Sigmoid colon (tissue), 7 donors: Measurements from ENCODE around the gene FEN1. TPM values are rescaled to one million over a fixed set of nuclear protein-coding genes. Genes with fewer than 3 reads are reported as not detected.

Source experiments
- DNase-seq: peaks from one replicate; pipeline ENCODE4 v3.0.0-alpha.2; 2019
- H3K27ac ChIP-seq, 4 donors: fragments of 200-600 bp; sonication (generic); one replicate each; pipeline ENCODE4 v1.5.1; 2016 to 2019; ENCODE audit warnings: mild to moderate bottlenecking in 1 of 4
- H3K27me3 ChIP-seq, 3 donors: fragments of 200-600 bp; sonication (generic); one replicate each; pipeline ENCODE4 v1.5.1; 2019; ENCODE audit warnings: mild to moderate bottlenecking in 1 of 3
- H3K36me3 ChIP-seq, 4 donors: fragments of 200-600 bp; sonication (generic); one replicate each; pipeline ENCODE4 v1.5.1; 2016 to 2019
- H3K4me1 ChIP-seq, 4 donors: fragments of 200-600 bp; sonication (generic); one replicate each; pipeline ENCODE4 v1.5.1; 2017 to 2019
- H3K4me3 ChIP-seq, 4 donors: fragments of 200-600 bp; sonication (generic); one replicate each; pipeline ENCODE4 v1.5.1; 2017 to 2019; ENCODE audit warnings: mild to moderate bottlenecking in 2 of 4, moderate library complexity in 1 of 4
- H3K9me3 ChIP-seq, 4 donors: fragments of 200-600 bp in 3 of 4; sonication (generic) in 3 of 4; one replicate each; pipeline versions ENCODE4 v1.5.1 to v1.6.1; 2013 to 2019
- EP300 ChIP-seq, 4 donors: sonication (generic); formaldehyde crosslinking; IDR thresholded peaks; one replicate each; pipeline ENCODE4 v1.6.1; 2017; ENCODE audit warnings: antibody characterized with exemption in 4 of 4
- POLR2A ChIP-seq, 2 donors: fragments of 450-650 bp; IDR thresholded peaks; one replicate each; pipeline ENCODE4 v1.6.1; 2016; ENCODE audit warnings: antibody characterized with exemption in 2 of 2, mild to moderate bottlenecking in 2 of 2, moderate library complexity in 2 of 2
- POLR2AphosphoS5 ChIP-seq, 4 donors: sonication (generic); formaldehyde crosslinking; IDR thresholded peaks; one replicate each; pipeline ENCODE4 v1.6.1; 2017; ENCODE audit warnings: antibody characterized with exemption in 4 of 4
- WGBS, 2 donors: extraction: QIAGEN DNeasy Blood & Tissue Kit; methylation state at CpG; one replicate each; pipeline ENCODE4 v1.1.7; 2013; 5-methylcytosine and 5-hydroxymethylcytosine counted together
- intact Hi-C: fragments of 100-400 bp; cut with DNase I; formaldehyde crosslinking; loops from one replicate; pipeline ENCODE4 v1.15.1; 2023
- polyA plus RNA-seq, 3 donors: library from polyadenylated mRNA; stranded (reverse); fragments of 200-250 nt; gene quantifications; one replicate each; pipeline ENCODE4 v1.2.3, GENCODE V29; 2013
- total RNA-seq, 4 donors: library from RNA; depleted of rRNA; stranded (reverse); fragments of >200 nt; gene quantifications; one replicate each; pipeline ENCODE4 v1.1.0, GENCODE V29; 2016
- TF ChIP-seq, protein P1 (sequence below), 4 experiments: fragments of 450-650 bp in 3 of 4; fragments of 200-600 bp in 1 of 4; IDR thresholded peaks; one replicate each; pipeline ENCODE4 v1.5.1; 2016 to 2019; ENCODE audit warnings: antibody characterized with exemption in 4 of 4, mild to moderate bottlenecking in 3 of 4, moderate library complexity in 2 of 4
- donor health status: healthy with polysubstance abuse.
- donor health status: Bipolar disorder and iron deficiency.
- donor health status: healthy.

FEN1 gene
- total and polyA plus RNA-seq, 7 donors: 4.2 to 39.1 (median 7.5) TPM

DNA sequence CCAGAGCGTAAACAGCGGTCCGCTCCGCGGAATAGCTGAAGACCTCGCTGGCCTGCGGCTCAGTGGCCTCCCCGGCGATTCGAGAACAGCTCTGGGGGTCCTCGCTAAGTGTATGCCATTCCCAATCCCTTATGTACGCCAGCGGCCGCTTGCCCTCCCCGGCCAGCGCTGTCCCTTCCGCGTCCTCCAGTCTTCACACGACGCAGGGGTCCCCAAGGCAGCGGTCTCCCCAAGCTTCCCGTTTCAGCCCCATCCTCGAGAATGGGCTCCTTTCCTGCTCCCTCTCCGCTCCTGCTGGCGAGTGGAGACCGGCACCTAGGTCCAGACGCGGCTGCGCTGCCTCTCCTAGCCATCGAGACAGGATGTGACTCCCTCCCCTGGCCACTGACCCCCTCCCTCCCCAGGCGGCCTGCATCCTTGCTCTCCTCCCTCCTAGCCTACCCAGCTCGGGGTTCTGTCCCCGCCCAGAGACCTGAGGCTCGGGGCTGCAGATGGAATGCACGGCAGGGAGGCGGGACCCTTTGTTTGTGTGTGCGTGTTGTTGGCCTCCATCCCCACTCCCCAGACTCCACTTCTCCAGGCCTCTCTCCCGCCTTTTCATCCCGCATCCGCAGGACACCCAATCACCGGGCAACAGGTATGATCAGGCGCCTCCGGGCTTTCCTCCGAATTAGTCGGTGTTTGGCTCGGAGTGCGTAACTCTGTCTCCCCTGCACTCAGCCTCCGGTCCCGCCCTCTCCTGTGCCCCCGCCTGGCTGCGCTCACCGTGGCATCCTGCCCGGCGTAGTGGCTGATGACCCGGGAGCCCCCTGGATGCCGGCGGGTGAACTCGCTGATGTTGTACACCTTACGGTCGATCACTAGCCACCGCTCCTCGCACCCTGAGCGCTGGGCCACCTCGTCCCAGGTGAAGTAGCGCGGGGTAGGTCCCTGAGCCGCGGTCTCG, 23.4 kb downstream of the FEN1 start:
- Histone ChIP-seq H3K27me3 (no peaks in the 10 kb centered on the region), H3K27ac (peak overlapping the region; percentile 90 to 95 (median 94)), H3K4me1 (peaks cover 0 to 22% (median 16%) of the 10 kb centered on the region in 4 donors), H3K36me3 (peaks cover 0 to 18% (median 2%) of the 10 kb centered on the region in 4 donors), H3K9me3 (no peaks in the 10 kb centered on the region), H3K4me3 (peak overlapping the region; percentile 53 to 77 (median 65))
- peak; percentile 87 for DNase-seq
- TF ChIP-seq POLR2AphosphoS5 (IDR thresholded peaks at IDR 0.05) (peak in 2 of 4 donors; percentile 33 to 48), POLR2A (IDR thresholded peaks at IDR 0.05) (peak in 1 of 2 donors; percentile 10)
- TF ChIP-seq, protein P1, sequence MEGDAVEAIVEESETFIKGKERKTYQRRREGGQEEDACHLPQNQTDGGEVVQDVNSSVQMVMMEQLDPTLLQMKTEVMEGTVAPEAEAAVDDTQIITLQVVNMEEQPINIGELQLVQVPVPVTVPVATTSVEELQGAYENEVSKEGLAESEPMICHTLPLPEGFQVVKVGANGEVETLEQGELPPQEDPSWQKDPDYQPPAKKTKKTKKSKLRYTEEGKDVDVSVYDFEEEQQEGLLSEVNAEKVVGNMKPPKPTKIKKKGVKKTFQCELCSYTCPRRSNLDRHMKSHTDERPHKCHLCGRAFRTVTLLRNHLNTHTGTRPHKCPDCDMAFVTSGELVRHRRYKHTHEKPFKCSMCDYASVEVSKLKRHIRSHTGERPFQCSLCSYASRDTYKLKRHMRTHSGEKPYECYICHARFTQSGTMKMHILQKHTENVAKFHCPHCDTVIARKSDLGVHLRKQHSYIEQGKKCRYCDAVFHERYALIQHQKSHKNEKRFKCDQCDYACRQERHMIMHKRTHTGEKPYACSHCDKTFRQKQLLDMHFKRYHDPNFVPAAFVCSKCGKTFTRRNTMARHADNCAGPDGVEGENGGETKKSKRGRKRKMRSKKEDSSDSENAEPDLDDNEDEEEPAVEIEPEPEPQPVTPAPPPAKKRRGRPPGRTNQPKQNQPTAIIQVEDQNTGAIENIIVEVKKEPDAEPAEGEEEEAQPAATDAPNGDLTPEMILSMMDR (IDR thresholded peaks at IDR 0.05): no peak
- intact Hi-C loops: loop anchor here (2.0 to 5.0 kb wide), 2 partner anchors 23 to 76 kb away; partner anchors contain the start of genes FADS3, FEN1 and TMEM258
- WGBS, 2 donors: 1% methylated on average over 69 of the region's 69 CpGs

DNA sequence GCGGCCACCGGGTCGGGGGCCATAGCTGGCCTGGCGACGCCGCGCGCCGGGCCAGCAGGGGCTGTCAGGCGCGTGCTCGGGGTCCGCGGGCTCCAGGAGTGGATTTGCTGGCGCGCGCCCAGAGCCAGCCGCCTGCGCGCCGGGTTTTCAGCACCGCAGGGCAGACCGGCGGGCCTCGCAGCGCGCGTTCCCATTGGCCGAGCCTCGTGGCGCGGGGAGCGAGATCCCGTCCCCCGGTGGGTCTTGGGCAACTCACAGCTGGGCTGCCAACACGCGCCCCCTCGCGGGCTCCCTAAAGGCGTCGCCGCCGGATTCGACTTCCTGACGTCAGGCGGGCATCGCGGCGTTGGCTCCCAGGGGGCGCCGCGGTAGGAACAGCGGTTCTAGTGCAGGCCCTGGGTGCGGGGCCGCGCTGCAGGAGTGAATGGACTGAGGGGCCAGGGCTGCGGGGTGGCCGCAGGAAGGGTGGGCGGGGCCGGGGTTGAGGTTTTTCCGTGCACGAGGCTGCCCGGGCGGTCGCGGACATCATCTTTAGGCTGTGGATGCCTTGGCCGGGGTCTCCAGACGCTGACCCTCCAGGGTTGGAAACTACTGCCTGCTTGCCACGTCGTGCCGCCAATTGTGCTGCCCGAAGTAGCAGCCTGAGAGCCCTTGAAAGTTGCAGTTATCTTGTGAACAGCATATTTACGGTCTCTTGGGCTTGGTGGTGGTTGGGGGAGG, 24.2 kb downstream of the FEN1 start, which contains the start of gene FADS1:
FADS1 (minus strand) TSS at position 268 of the 720 bp plus-strand sequence; CDS start at position 194, 74 bp downstream.
- Histone ChIP-seq H3K9me3 (no peaks in the 10 kb centered on the region), H3K27me3 (no peaks in the 10 kb centered on the region), H3K4me1 (peaks cover 0 to 22% (median 16%) of the 10 kb centered on the region in 4 donors), H3K4me3 (peak within 1 kb of the TSS; percentile 53 to 77 (median 65)), H3K36me3 (peaks cover 0 to 10% (median 2%) of the 10 kb centered on the region in 4 donors), H3K27ac (peak within 1 kb of the TSS; percentile 90 to 95 (median 94))
- WGBS, 2 donors: 1% methylated on average over 73 of the region's 73 CpGs
- intact Hi-C loops: loop anchor here (5.0 kb wide), 1 partner anchor 75 kb away; the partner anchor contains the start of gene FADS3
- peak; percentile 96 for DNase-seq
- TF ChIP-seq POLR2A (IDR thresholded peaks at IDR 0.05): peak in 1 of 2 donors; percentile 6
- TF ChIP-seq, protein P1 (IDR thresholded peaks at IDR 0.05): peak in 2 of 4 experiments; percentile 32 to 48
- peak; percentile 39 to 83 (median 68) for TF ChIP-seq POLR2AphosphoS5 (IDR thresholded peaks at IDR 0.05)
- peak in 2 of 4 donors; percentile 25 to 29 for TF ChIP-seq EP300 (IDR thresholded peaks at IDR 0.05)

DNA sequence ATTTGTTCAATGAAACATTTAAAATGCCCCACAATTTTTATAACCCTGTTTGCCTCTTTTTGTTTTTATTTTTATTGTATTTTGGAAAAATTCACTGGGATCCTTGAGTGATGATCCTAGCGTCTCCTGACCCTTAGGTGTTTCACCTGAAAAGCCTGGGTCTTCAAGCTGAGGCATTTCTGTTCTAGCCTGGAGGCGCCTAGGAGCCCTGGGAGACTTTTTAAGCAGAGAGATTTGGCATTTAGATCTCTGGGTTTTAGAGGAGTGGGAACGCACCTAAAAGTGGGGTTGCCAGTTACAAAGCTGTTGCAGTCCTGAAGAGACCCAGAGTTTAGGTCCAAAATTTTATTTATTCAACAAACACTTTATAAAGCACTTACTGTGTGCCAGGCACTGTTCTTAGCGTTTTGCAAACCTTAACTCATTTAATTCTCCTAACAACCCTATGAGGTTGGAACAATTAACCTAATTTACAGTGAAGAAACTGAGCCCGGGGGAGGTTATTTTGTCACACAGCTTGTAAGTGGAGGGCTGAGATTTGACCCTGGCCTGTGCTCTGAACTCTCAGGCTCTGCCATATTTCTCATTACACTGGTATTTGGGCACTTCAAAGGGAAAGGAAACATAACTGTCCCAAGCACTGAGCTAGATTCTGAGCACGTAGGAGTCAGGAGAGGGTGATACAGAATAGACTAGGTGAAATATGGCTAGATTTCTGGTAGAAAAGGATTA, 24.9 kb downstream of the FEN1 start:
- TF ChIP-seq, protein P1 (IDR thresholded peaks at IDR 0.05): no peak
- TF ChIP-seq EP300 (IDR thresholded peaks at IDR 0.05) (no peak), POLR2AphosphoS5 (IDR thresholded peaks at IDR 0.05) (no peak), POLR2A (IDR thresholded peaks at IDR 0.05) (no peak)
- 65 to 80% methylated on average over 6 of the region's 6 CpGs for WGBS, 2 donors
- no peak for DNase-seq
- Histone ChIP-seq H3K9me3 (no peaks in the 10 kb centered on the region), H3K4me3 (peak overlapping the region; percentile 53 to 77 (median 65)), H3K4me1 (peaks cover 0 to 22% (median 16%) of the 10 kb centered on the region in 4 donors), H3K36me3 (peaks cover 0 to 3% (median 0%) of the 10 kb centered on the region in 4 donors), H3K27ac (peak overlapping the region; percentile 90 to 95 (median 94)), H3K27me3 (no peaks in the 10 kb centered on the region)
- intact Hi-C loops: loop anchor here (5.0 kb wide), 1 partner anchor 75 kb away; the partner anchor contains the start of gene FADS3

DNA sequence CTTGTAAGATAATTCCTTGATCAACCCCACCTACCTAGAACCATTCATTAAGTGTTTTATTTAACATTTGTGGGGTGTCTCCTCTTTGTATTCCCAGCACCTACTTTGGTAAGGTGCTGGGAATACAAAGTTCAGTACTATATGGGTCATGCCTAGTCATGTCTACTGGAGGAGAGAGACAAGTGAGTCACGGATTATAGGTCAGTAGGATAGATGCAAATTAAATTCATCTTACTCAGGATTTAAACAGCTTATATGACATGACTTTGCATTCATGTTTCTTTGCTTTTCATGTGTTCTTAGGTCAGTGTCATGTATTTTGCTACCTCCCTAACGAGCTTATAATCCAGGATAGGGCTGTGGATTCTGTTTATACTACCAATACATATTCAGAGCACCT, 27.5 kb downstream of the FEN1 start:
- Histone ChIP-seq H3K27me3 (no peaks in the 10 kb centered on the region), H3K4me1 (peaks cover 0 to 22% (median 13%) of the 10 kb centered on the region in 4 donors), H3K27ac (no peak overlapping the region), H3K9me3 (no peaks in the 10 kb centered on the region), H3K36me3 (no peaks in the 10 kb centered on the region), H3K4me3 (no peak overlapping the region)
- TF ChIP-seq, protein P1 (IDR thresholded peaks at IDR 0.05): no peak
- TF ChIP-seq POLR2A (IDR thresholded peaks at IDR 0.05): no peak
- no peak for TF ChIP-seq EP300 (IDR thresholded peaks at IDR 0.05)
- no peak for TF ChIP-seq POLR2AphosphoS5 (IDR thresholded peaks at IDR 0.05)
- DNase-seq: no peak
- WGBS, 2 donors: 48 to 70% methylated on average over 2 of the region's 2 CpGs
- intact Hi-C loops: no loop called here
